Naive thymus-derived CD8-positive, alpha-beta T cell (primary cell): ENCODE data around the gene MKRN1. TPM values are rescaled to one million over a fixed set of nuclear protein-coding genes. Genes with fewer than 3 reads are reported as not detected.
"Not testable (repeated sequence)": the region's sequence is repeated elsewhere in the genome, so short reads cannot be mapped to it uniquely, and the experiment has no call there.

Experiments used
- ATAC-seq, 2 donors: fragments of 150-1000 bp; cut with Tn5 transposase in 1 of 2; sonication (Bioruptor Pico), chemical (Tn5 transposase) in 1 of 2; 1 replicate in 1 of 2; 2 replicates in 1 of 2; pipeline ENCODE4 v1.10.0; 2021; ENCODE audit warnings: mild to moderate bottlenecking in 2 of 2, moderate library complexity in 2 of 2
- POLR2A ChIA-PET: fragments of 350-600 bp; sonication (Branson Sonifier 250); formaldehyde crosslinking; loops from one replicate; lab custom pipeline; 2021; ENCODE audit warnings: antibody characterized with exemption; lab: Charles Lee
- DNase-seq, 10 donors: peaks; one replicate each; pipeline versions ENCODE4 v3.0.0 to v3.0.0-alpha.2; 2020 to 2022
- H3K27ac Mint-ChIP-seq, 10 donors: one replicate each; pipeline ENCODE4 v1.8.0; 2020 to 2022; ENCODE audit warnings: mild to moderate bottlenecking in 10 of 10, mixed read lengths in 10 of 10, moderate library complexity in 4 of 10, inconsistent platforms in 1 of 10
- H3K27me3 Mint-ChIP-seq, 5 donors: one replicate each; pipeline ENCODE4 v1.8.0; 2021 to 2022; ENCODE audit warnings: mixed read lengths in 5 of 5
- H3K36me3 Mint-ChIP-seq, 3 donors: one replicate each; pipeline ENCODE4 v1.8.0; 2020 to 2022; ENCODE audit warnings: mixed read lengths in 3 of 3, mild to moderate bottlenecking in 2 of 3, inconsistent platforms in 1 of 3
- H3K4me1 Mint-ChIP-seq, 4 donors: one replicate each; pipeline ENCODE4 v1.8.0; 2021 to 2022; ENCODE audit warnings: mixed read lengths in 4 of 4
- H3K4me3 Mint-ChIP-seq, 10 donors: one replicate each; pipeline ENCODE4 v1.8.0; 2020 to 2022; ENCODE audit warnings: mild to moderate bottlenecking in 10 of 10, mixed read lengths in 10 of 10, moderate library complexity in 6 of 10, inconsistent platforms in 1 of 10
- H3K9me3 Mint-ChIP-seq, 9 donors: one replicate each; pipeline ENCODE4 v1.8.0; 2020 to 2022; ENCODE audit warnings: mixed read lengths in 9 of 9, mild to moderate bottlenecking in 3 of 9, inconsistent platforms in 1 of 9, moderate library complexity in 1 of 9
- polyA plus RNA-seq, 3 donors: library from polyadenylated mRNA; unstranded; fragments of 300-500 nt; fragmentation: Illumina TruSeq; gene quantifications; one replicate each; pipeline ENCODE4 v1.2.3, GENCODE V29; 2021
- total RNA-seq, 8 experiments: library from RNA in 2 of 8; stranded (reverse) in 2 of 8; gene quantifications; one replicate each; pipeline ENCODE4 v1.2.3 and lab custom pipeline; 2021 to 2026

MKRN1 gene
- total and polyA plus RNA-seq, 5 experiments from 2014 or later: 92.6 to 143 (median 141) TPM

DNA sequence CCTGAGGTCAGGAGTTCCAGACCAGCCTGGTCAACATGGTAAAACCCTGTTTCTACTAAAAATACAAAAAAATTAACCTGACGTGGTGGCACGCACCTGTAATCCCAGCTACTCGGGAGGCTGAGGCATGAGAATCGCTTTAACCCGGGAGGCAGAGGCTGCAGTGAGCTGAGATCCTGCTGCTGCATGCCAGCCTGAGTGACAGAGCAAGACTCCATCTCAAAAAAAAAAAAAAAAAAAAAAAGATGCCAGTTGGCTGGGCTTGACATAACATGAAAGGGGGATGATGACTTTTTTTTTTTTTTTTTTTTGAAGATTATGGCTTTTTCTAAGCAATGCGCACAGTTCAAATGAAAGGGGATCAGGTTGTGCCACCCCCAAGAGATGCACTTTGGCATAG, 28.3 kb upstream of the MKRN1 start:
- H3K9me3 Mint-ChIP-seq, H3K27me3 Mint-ChIP-seq, ATAC-seq, H3K4me3 Mint-ChIP-seq, H3K36me3 Mint-ChIP-seq, DNase-seq, POLR2A ChIA-PET, H3K27ac Mint-ChIP-seq, H3K4me1 Mint-ChIP-seq: not testable (repeated sequence)

- DNase-seq (no peak), ATAC-seq (no peak)
- no peak overlapping the region for H3K4me3 Mint-ChIP-seq
- H3K27me3 Mint-ChIP-seq: peaks cover 0 to 3% (median 0%) of the 10 kb centered on the region in 5 donors
- no peak overlapping the region for H3K27ac Mint-ChIP-seq
- H3K9me3 Mint-ChIP-seq: no peaks in the 10 kb centered on the region
- no peaks in the 10 kb centered on the region for H3K36me3 Mint-ChIP-seq
- no peaks in the 10 kb centered on the region for H3K4me1 Mint-ChIP-seq
- POLR2A ChIA-PET: no interaction called here
Observed at GRCh38 chr7:140506788-140507464, 27.6 kb upstream of the MKRN1 start.

DNA sequence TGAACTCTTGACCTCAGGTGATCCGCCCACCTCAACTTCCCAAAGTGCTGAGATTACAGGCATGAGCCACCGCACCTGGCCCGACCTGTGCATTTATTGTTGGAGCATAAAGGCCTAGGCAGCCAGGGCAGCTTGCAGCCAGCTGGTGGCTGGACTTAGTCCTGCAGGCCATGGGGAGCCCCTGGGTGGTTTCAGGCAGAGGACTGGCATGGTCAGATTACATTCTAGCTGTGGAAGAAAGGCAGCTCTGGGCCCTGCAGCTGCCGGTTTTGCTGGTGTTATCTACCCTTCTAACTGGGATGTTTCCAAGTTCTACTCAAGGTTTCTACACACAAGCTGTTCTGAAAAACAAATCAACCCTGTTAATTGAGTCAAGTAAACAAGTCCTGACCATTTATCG, 22.7 kb upstream of the MKRN1 start:
- DNase-seq (no peak), ATAC-seq (no peak)
- Mint-ChIP-seq H3K27me3 (peaks cover 0 to 3% (median 0%) of the 10 kb centered on the region in 5 donors), H3K36me3 (no peaks in the 10 kb centered on the region), H3K4me1 (no peaks in the 10 kb centered on the region), H3K27ac (no peak overlapping the region), H3K4me3 (no peak overlapping the region), H3K9me3 (no peaks in the 10 kb centered on the region)
- POLR2A ChIA-PET: interaction anchor here (0.7 kb wide), 1 partner anchor 107 kb away, joined by 3 read pairs; no protein-coding TSS in a partner anchor

GRCh38 chr7:140497807-140498206, 18.5 kb upstream of the MKRN1 start:
- H3K4me3 Mint-ChIP-seq, ATAC-seq, DNase-seq, H3K9me3 Mint-ChIP-seq, POLR2A ChIA-PET, H3K4me1 Mint-ChIP-seq, H3K36me3 Mint-ChIP-seq, H3K27me3 Mint-ChIP-seq: not testable (repeated sequence)
- peak overlapping the region in 1 of 10 donors; percentile 5 for H3K27ac Mint-ChIP-seq

DNA sequence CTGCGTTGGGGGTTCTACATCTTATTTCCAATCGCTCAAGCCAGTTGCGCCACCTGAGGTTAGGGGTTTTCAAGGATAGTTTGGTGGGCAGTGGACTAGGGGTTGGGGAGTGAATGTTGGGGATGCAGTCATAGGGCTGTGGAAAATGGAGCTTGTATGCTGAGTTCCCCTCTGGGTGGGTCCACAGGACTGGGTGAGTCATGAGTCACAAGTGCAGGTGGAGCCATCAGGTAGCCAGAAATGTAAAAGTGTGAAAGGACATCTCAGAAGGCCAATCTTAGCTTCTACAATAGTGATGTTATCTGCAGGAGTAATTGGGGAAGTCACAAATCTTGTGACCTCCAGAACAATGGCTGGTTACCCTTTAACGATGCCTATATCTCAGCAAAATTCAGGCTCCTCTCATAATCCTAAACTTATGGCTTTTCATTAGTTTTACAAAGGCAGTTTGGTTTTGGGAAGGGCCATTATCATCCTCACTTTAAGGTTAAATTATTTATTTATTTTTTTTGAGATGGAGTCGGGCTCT, 18.0 kb upstream of the MKRN1 start:
- Mint-ChIP-seq H3K9me3 (no peaks in the 10 kb centered on the region), H3K36me3 (no peaks in the 10 kb centered on the region), H3K4me3 (no peak overlapping the region), H3K4me1 (peaks cover 0 to 3% (median 0%) of the 10 kb centered on the region in 4 donors), H3K27ac (no peak overlapping the region), H3K27me3 (no peaks in the 10 kb centered on the region)
- ATAC-seq (no peak), DNase-seq (no peak)
- POLR2A ChIA-PET: no interaction called here

GRCh38 chr7:140495514-140496097, 16.3 kb upstream of the MKRN1 start:
- no peaks in the 10 kb centered on the region for H3K27me3 Mint-ChIP-seq
- no peaks in the 10 kb centered on the region for H3K36me3 Mint-ChIP-seq
- no peaks in the 10 kb centered on the region for H3K9me3 Mint-ChIP-seq
- POLR2A ChIA-PET: interaction anchor here (1.0 kb wide), 1 partner anchor 17 kb away, joined by 3 read pairs; no protein-coding TSS in a partner anchor
- no peak for DNase-seq
- peaks cover 0 to 3% (median 0%) of the 10 kb centered on the region in 4 donors for H3K4me1 Mint-ChIP-seq
- ATAC-seq: no peak
- H3K27ac Mint-ChIP-seq: no peak overlapping the region
- no peak overlapping the region for H3K4me3 Mint-ChIP-seq

DNA sequence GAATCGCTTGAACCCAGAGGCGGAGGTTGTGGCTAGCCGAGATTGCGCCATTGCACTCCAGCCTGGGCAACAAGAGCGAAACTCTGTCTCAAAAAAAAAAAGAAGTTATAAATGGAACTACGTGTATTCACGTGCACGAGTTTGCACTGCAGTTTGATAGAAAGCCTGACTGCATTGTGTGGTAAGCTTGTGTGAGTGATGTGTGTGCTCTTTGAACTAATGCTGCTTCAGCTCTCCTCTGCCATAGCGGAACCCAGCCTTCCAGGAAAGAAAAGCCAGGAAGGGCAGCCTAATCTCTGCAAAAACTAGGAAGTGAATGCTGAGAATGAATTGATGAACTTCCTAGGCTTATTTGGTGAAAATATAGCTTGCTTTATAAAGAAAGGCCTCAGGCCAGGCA, 15.6 kb upstream of the MKRN1 start:
- Mint-ChIP-seq H3K27ac (no peak overlapping the region), H3K9me3 (no peaks in the 10 kb centered on the region), H3K4me3 (no peak overlapping the region), H3K4me1 (peaks cover 0 to 3% (median 0%) of the 10 kb centered on the region in 4 donors), H3K36me3 (no peaks in the 10 kb centered on the region), H3K27me3 (no peaks in the 10 kb centered on the region)
- POLR2A ChIA-PET: interaction anchor here (1.0 kb wide), 1 partner anchor 17 kb away, joined by 3 read pairs; no protein-coding TSS in a partner anchor
- ATAC-seq (no peak), DNase-seq (no peak)

DNA sequence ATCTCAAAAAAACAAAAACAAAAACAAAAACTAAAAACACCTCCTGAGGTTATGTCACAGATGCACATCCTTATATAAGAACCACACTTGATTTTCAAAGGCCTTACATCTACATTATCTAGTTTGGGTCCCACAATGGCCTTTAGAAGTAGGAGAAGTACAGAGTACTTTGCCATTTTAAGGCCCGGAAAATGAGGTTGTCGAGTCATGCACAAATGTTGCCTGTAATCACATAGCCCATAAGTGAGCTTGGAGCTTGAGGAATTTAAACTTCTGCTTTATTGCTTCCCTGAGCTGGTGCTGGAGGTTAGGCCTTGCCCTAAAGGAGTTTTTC, 9.7 kb upstream of the MKRN1 start:
- DNase-seq: no peak
- no peaks in the 10 kb centered on the region for H3K9me3 Mint-ChIP-seq
- POLR2A ChIA-PET: interaction anchor here (2.4 kb wide), 1 partner anchor 12 kb away, joined by 10 read pairs; no protein-coding TSS in a partner anchor

GRCh38 chr7:140485500-140486265, 6.4 kb upstream of the MKRN1 start:
- DNase-seq: no peak
- Mint-ChIP-seq H3K36me3 (no peaks in the 10 kb centered on the region), H3K4me3 (no peak overlapping the region), H3K4me1 (no peaks in the 10 kb centered on the region), H3K27me3 (no peaks in the 10 kb centered on the region), H3K27ac (no peak overlapping the region), H3K9me3 (no peaks in the 10 kb centered on the region)
- POLR2A ChIA-PET: no interaction called here
- no peak for ATAC-seq

More for the DNA sequence above, 9.7 kb upstream of the MKRN1 start:
- no peaks in the 10 kb centered on the region for H3K36me3 Mint-ChIP-seq
- no peak for ATAC-seq
- no peaks in the 10 kb centered on the region for H3K27me3 Mint-ChIP-seq
- no peak overlapping the region for H3K27ac Mint-ChIP-seq
- no peak overlapping the region for H3K4me3 Mint-ChIP-seq
- peaks cover 0 to 3% (median 0%) of the 10 kb centered on the region in 4 donors for H3K4me1 Mint-ChIP-seq

- no peak overlapping the region for H3K4me3 Mint-ChIP-seq
- no peaks in the 10 kb centered on the region for H3K9me3 Mint-ChIP-seq
Observed at GRCh38 chr7:140484951-140485499, 5.7 kb upstream of the MKRN1 start.

GRCh38 chr7:140484479-140484878, 5.2 kb upstream of the MKRN1 start:
- H3K36me3 Mint-ChIP-seq: no peaks in the 10 kb centered on the region
- ATAC-seq (no peak), DNase-seq (no peak)
- POLR2A ChIA-PET: no interaction called here
- H3K4me3 Mint-ChIP-seq: no peak overlapping the region
- no peaks in the 10 kb centered on the region for H3K9me3 Mint-ChIP-seq
- H3K27me3 Mint-ChIP-seq: no peaks in the 10 kb centered on the region
- H3K27ac Mint-ChIP-seq: peak overlapping the region in 1 of 10 donors; percentile 28
- H3K4me1 Mint-ChIP-seq: no peaks in the 10 kb centered on the region

More at GRCh38 chr7:140484951-140485499, 5.7 kb upstream of the MKRN1 start:
- H3K36me3 Mint-ChIP-seq: no peaks in the 10 kb centered on the region
- POLR2A ChIA-PET: no interaction called here
- DNase-seq (no peak), ATAC-seq (no peak)
- no peaks in the 10 kb centered on the region for H3K27me3 Mint-ChIP-seq
- no peaks in the 10 kb centered on the region for H3K4me1 Mint-ChIP-seq
- H3K27ac Mint-ChIP-seq: no peak overlapping the region

DNA sequence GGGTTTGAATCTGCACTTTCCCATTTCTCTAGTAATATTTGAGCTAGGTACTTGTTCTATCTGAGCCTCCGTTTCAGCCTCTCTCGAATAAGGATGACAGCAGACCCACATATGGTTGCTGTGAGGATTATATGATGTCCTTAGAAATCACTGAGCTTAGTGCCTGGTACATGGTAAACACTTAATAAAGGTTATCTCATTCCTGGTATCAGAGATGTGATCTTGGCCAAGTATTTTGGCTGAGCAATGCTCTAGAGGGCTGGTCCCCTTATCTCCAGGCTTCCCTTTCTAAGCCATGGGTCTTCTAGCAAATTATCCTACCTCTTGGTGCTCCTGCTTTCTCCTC, 407 bp upstream of the MKRN1 start:
- Mint-ChIP-seq H3K4me3 (peak overlapping the region; percentile 94 to 100 (median 99)), H3K27me3 (no peaks in the 10 kb centered on the region), H3K36me3 (peaks cover 0 to 2% (median 0%) of the 10 kb centered on the region in 3 donors), H3K4me1 (peaks cover 17 to 30% (median 28%) of the 10 kb centered on the region in 4 donors), H3K27ac (peak overlapping the region; percentile 93 to 99 (median 99)), H3K9me3 (no peaks in the 10 kb centered on the region)
- POLR2A ChIA-PET: interaction anchor here (0.6 to 4.3 kb wide), 10 partner anchors 13 to 1386 kb away, joined by 3 to 43 read pairs (median 4); partner anchors contain the start of genes ADCK2, BRAF, KDM7A and NDUFB2
- DNase-seq (no peak), ATAC-seq (peak in 1 of 2 donors; percentile 3)
